Vagina (tissue), 2 donors: Measurements from ENCODE around the gene MRGPRE. TPM values are rescaled to one million over a fixed set of nuclear protein-coding genes. Genes with fewer than 3 reads are reported as not detected.

Experiments
- DNase-seq, 2 donors: peaks; one replicate each; pipeline ENCODE4 v3.0.0-alpha.2; 2017; ENCODE audit errors: extremely low spot score in 2 of 2
- H3K27ac ChIP-seq: fragments of 200-600 bp; sonication (generic); one replicate; pipeline ENCODE4 v1.5.1; 2019
- H3K27me3 ChIP-seq: fragments of 200-600 bp; sonication (generic); one replicate; pipeline ENCODE4 v1.5.1; 2019
- H3K36me3 ChIP-seq, 2 donors: fragments of 200-600 bp; sonication (generic); one replicate each; pipeline ENCODE4 v1.5.1; 2017 to 2019
- H3K4me1 ChIP-seq: fragments of 200-600 bp; sonication (generic); one replicate; pipeline ENCODE4 v1.5.1; 2019
- H3K4me3 ChIP-seq, 2 donors: fragments of 200-600 bp; sonication (generic); 1 replicate in 1 of 2; 2 replicates in 1 of 2; pipeline ENCODE4 v1.5.1; 2016 to 2019
- H3K9me3 ChIP-seq: fragments of 200-600 bp; sonication (generic); one replicate; pipeline ENCODE4 v1.5.1; 2019
- POLR2A ChIP-seq, 2 donors: fragments of 450-650 bp; IDR thresholded peaks; one replicate each; pipeline ENCODE4 v1.6.1; 2017; ENCODE audit warnings: antibody characterized with exemption in 2 of 2, mild to moderate bottlenecking in 2 of 2, moderate library complexity in 2 of 2
- POLR2AphosphoS5 ChIP-seq, 2 donors: sonication (generic); formaldehyde crosslinking; IDR thresholded peaks; one replicate each; pipeline ENCODE4 v1.9.0; 2017; ENCODE audit warnings: antibody characterized with exemption in 2 of 2, mild to moderate bottlenecking in 2 of 2, low read depth in 1 of 2; ENCODE audit not compliant: insufficient read depth in 1 of 2
- intact Hi-C: fragments of 100-400 bp; cut with DNase I; formaldehyde crosslinking; loops from one replicate; pipeline ENCODE4 v1.15.1; 2023
- total RNA-seq: library from RNA; depleted of rRNA; stranded (reverse); fragments of >200 nt; gene quantifications from one replicate; pipeline ENCODE4 v1.2.3, GENCODE V29; 2016
- TF ChIP-seq, protein P1 (sequence below), 3 experiments: fragments of 450-650 bp in 2 of 3; fragments of 200-600 bp in 1 of 3; sonication (generic) in 1 of 3; IDR thresholded peaks; one replicate each; pipeline ENCODE4 v1.5.1; 2017 to 2019; ENCODE audit warnings: antibody characterized with exemption in 3 of 3, mild to moderate bottlenecking in 2 of 3, moderate library complexity in 2 of 3

Gene MRGPRE
- total RNA-seq, 1 donor from 2014 or later = not detected

DNA sequence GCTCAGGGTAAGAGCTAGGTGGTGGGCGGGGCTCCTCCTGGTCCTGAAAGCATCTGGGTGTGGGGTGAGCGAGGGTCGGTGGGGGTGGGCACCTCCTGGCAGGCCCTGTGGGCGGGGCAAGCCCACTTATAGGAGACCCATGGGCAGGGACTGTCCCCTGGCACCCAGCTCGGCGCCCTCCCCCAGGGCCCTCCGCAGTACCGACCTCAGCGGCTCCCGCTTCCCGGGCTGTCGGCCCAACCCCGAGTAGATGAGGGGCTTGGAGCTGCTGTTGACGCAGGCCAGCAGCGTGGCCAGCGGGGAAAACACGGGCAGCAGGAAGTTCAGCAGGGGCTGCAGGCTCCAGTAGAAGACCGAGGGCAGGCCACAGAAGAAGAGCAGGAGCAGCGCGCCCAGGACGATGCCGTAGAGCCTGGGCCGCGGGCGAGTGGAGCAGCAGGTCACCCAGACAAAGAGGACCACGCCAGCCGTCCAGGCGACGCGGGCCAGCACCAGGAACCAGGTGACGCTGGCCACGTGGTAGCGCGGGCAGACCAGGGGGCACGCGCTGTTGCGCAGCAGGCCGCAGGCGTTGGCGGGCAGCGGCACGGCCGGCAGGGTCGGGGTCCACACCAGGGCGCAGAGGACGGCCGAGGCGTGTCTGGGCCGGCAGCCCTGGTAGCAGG is 14.3 kb downstream of the MRGPRE start:
- no peaks in the 10 kb centered on the region for H3K36me3 ChIP-seq
- H3K4me1 ChIP-seq = peaks cover 16% of the 10 kb centered on the region
- DNase-seq = no peak
- no peak overlapping the region for H3K4me3 ChIP-seq
- intact Hi-C loops = loop anchor here (5.0 to 10.0 kb wide), 2 partner anchors 113 to 181 kb away; no protein-coding TSS in a partner anchor
- H3K9me3 ChIP-seq = no peaks in the 10 kb centered on the region
- H3K27ac ChIP-seq = no peak overlapping the region
- H3K27me3 ChIP-seq = no peaks in the 10 kb centered on the region
- TF ChIP-seq POLR2A (IDR thresholded peaks at IDR 0.05) = no peak
- no peak for TF ChIP-seq POLR2AphosphoS5 (IDR thresholded peaks at IDR 0.05; ENCODE audit: insufficient read depth in 1 of 2, low read depth in 1 of 2)
- TF ChIP-seq, protein P1, sequence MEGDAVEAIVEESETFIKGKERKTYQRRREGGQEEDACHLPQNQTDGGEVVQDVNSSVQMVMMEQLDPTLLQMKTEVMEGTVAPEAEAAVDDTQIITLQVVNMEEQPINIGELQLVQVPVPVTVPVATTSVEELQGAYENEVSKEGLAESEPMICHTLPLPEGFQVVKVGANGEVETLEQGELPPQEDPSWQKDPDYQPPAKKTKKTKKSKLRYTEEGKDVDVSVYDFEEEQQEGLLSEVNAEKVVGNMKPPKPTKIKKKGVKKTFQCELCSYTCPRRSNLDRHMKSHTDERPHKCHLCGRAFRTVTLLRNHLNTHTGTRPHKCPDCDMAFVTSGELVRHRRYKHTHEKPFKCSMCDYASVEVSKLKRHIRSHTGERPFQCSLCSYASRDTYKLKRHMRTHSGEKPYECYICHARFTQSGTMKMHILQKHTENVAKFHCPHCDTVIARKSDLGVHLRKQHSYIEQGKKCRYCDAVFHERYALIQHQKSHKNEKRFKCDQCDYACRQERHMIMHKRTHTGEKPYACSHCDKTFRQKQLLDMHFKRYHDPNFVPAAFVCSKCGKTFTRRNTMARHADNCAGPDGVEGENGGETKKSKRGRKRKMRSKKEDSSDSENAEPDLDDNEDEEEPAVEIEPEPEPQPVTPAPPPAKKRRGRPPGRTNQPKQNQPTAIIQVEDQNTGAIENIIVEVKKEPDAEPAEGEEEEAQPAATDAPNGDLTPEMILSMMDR (IDR thresholded peaks at IDR 0.05) = no peak

GRCh38 chr11:3216027-3216525 is 16.1 kb downstream of the MRGPRE start:
- intact Hi-C loops = loop anchor here (5.0 to 10.0 kb wide), 2 partner anchors 111 to 179 kb away; no protein-coding TSS in a partner anchor
- Histone ChIP-seq H3K27ac (no peak overlapping the region), H3K36me3 (no peaks in the 10 kb centered on the region), H3K9me3 (no peaks in the 10 kb centered on the region), H3K4me3 (no peak overlapping the region), H3K4me1 (peaks cover 5% of the 10 kb centered on the region), H3K27me3 (no peaks in the 10 kb centered on the region)
- TF ChIP-seq, protein P1 (IDR thresholded peaks at IDR 0.05) = no peak
- TF ChIP-seq POLR2AphosphoS5 (IDR thresholded peaks at IDR 0.05; ENCODE audit: insufficient read depth in 1 of 2, low read depth in 1 of 2) = no peak
- TF ChIP-seq POLR2A (IDR thresholded peaks at IDR 0.05) = no peak
- DNase-seq = no peak

DNA sequence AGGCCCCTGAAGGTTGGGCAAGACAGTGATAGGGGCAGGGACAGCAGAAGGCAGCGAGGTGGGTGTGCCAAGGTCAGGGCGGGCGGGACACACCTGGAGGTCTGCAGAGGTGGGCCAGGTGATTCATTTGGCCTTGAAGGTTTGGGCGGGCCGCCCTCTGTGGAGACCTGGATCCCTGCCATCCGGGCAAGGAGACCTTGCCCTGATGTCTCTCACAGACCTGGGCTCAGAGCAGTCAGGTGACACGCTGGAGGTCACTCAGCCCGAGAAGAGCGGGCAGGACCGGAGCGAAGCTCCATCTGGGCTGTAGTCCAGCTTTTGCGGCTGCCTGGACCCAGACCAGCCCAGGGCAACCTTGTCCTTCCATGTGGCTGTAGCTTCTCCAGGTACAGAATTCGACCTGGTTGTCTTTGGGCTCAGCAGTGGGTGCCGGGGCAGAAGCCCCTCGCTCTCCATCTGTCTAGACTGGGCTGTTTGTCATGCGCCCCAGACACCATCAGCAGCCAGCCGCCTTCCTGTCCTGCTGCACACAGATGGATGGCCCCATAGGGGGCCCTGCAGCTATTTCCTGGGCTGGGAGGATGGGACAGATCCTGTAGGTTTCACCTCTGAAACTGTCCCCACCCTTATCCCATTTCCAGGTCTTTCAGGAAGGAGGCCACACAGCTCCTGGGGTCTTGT is 16.7 kb downstream of the MRGPRE start:
- Histone ChIP-seq H3K36me3 (no peaks in the 10 kb centered on the region), H3K27ac (no peak overlapping the region), H3K4me3 (no peak overlapping the region), H3K27me3 (no peaks in the 10 kb centered on the region), H3K9me3 (no peaks in the 10 kb centered on the region), H3K4me1 (no peaks in the 10 kb centered on the region)
- intact Hi-C loops = loop anchor here (5.0 to 10.0 kb wide), 2 partner anchors 111 to 178 kb away; no protein-coding TSS in a partner anchor
- no peak for DNase-seq
- no peak for TF ChIP-seq POLR2A (IDR thresholded peaks at IDR 0.05)
- TF ChIP-seq POLR2AphosphoS5 (IDR thresholded peaks at IDR 0.05; ENCODE audit: insufficient read depth in 1 of 2, low read depth in 1 of 2) = no peak
- TF ChIP-seq, protein P1 (IDR thresholded peaks at IDR 0.05) = no peak

GRCh38 chr11:3214420-3214699 is 17.9 kb downstream of the MRGPRE start:
- intact Hi-C loops = loop anchor here (10.0 kb wide), 1 partner anchor 110 kb away; no protein-coding TSS in a partner anchor
- no peak for TF ChIP-seq POLR2A (IDR thresholded peaks at IDR 0.05)
- no peak for TF ChIP-seq POLR2AphosphoS5 (IDR thresholded peaks at IDR 0.05; ENCODE audit: insufficient read depth in 1 of 2, low read depth in 1 of 2)
- TF ChIP-seq, protein P1 (IDR thresholded peaks at IDR 0.05) = no peak

More at GRCh38 chr11:3214420-3214699, 17.9 kb downstream of the MRGPRE start:
- Histone ChIP-seq H3K27ac (no peak overlapping the region), H3K36me3 (no peaks in the 10 kb centered on the region), H3K9me3 (no peaks in the 10 kb centered on the region), H3K4me3 (no peak overlapping the region), H3K4me1 (no peaks in the 10 kb centered on the region), H3K27me3 (no peaks in the 10 kb centered on the region)
- DNase-seq = no peak
